GM12878 (cell line): ENCODE results near the gene GGACT. TPM values are rescaled to one million over a fixed set of nuclear protein-coding genes. Genes with fewer than 3 reads are reported as not detected.

ENCODE experiments used
- ATAC-seq: fragments of 200-7000 bp; cut with Tn5 transposase; 3 replicates; pipeline ENCODE4 v1.9.1; 2020; ENCODE audit warnings: mild to moderate bottlenecking, moderate library complexity
- BruUV-seq: library from RNA; stranded (reverse); fragments of 400-500 nt; replicated peaks from 2 replicates; lab custom pipeline; 2021; lab: Mats Ljungman, UMichigan
- CTCF ChIA-PET: fragments of 300-600 bp; sonication (Branson Sonifier 250); formaldehyde crosslinking; extraction: SDS; loops from one replicate; lab custom pipeline; 2021; ENCODE audit warnings: inconsistent platforms; lab: Yijun Ruan, JAX
- POLR2A ChIA-PET: fragments of 350-600 bp; formaldehyde crosslinking; extraction: SDS; loops from one replicate; lab custom pipeline; 2021; ENCODE audit warnings: inconsistent platforms; lab: Charles Lee
- RAD21 ChIA-PET: fragments of 300-600 bp; sonication (Branson Sonifier 250); formaldehyde crosslinking; loops from one replicate; lab custom pipeline; 2023; ENCODE audit warnings: antibody characterized with exemption; ENCODE audit not compliant: unreplicated experiment; lab: Charles Lee
- SMC1A ChIA-PET: fragments of 300-600 bp; sonication (Branson Sonifier 250); formaldehyde crosslinking; loops from one replicate; lab custom pipeline; 2023; ENCODE audit not compliant: unreplicated experiment, uncharacterized antibody; lab: Charles Lee
- DNase-seq: peaks from one replicate; pipeline ENCODE4 v3.0.0-alpha.2; 2011; ENCODE audit warnings: low read depth, low spot score
- FAIRE-seq: peaks from 3 replicates; lab custom pipeline; 2011; peaks lifted over from hg19 to GRCh38; lab: Jason Lieb, UNC
- H2AFZ ChIP-seq: 2 replicates; pipeline ENCODE4 v1.6.0; 2011; ENCODE audit warnings: low read depth, low read length, control low read depth; ENCODE audit not compliant: control insufficient read depth
- H3K27ac ChIP-seq: 2 replicates; pipeline ENCODE4 v1.5.1; 2011; ENCODE audit warnings: control low read depth; ENCODE audit not compliant: control insufficient read depth, insufficient read depth
- H3K27me3 ChIP-seq, 2 experiments: replicated peaks in 1 of 2; 2 replicates each; pipeline versions ENCODE4 v1.6.0 to v1.6.1; 2011; ENCODE audit warnings: low read length in 1 of 2; ENCODE audit not compliant: control insufficient read depth in 2 of 2, insufficient read depth in 2 of 2
- H3K36me3 ChIP-seq, 2 experiments: 2 replicates each; pipeline ENCODE4 v1.5.1; 2011; ENCODE audit warnings: low read length in 1 of 2; ENCODE audit not compliant: control insufficient read depth in 2 of 2, insufficient read depth in 2 of 2
- H3K4me1 ChIP-seq: 2 replicates; pipeline ENCODE4 v1.6.1; 2011; ENCODE audit warnings: mild to moderate bottlenecking, low read length, moderate library complexity, mixed read lengths; ENCODE audit not compliant: control insufficient read depth, insufficient read depth
- H3K4me2 ChIP-seq: 2 replicates; pipeline ENCODE4 v1.6.0; 2011; ENCODE audit warnings: control low read depth; ENCODE audit not compliant: control insufficient read depth, insufficient read depth
- H3K4me3 ChIP-seq: fragments of 200-600 bp; sonication (generic); 2 replicates; pipeline ENCODE4 v1.5.1; 2016
- H3K79me2 ChIP-seq: 2 replicates; pipeline ENCODE4 v1.6.0; 2011; ENCODE audit warnings: low read length; ENCODE audit not compliant: control insufficient read depth, insufficient read depth
- H3K9ac ChIP-seq: 2 replicates; pipeline ENCODE4 v1.8.0; 2011; ENCODE audit warnings: low read length, control low read depth, mixed read lengths; ENCODE audit not compliant: control insufficient read depth, insufficient read depth
- H3K9me3 ChIP-seq: replicated peaks from 3 replicates; pipeline ENCODE4 v1.5.1; 2011; ENCODE audit warnings: mild to moderate bottlenecking, low read length; ENCODE audit not compliant: control insufficient read depth, insufficient read depth
- H4K20me1 ChIP-seq: 2 replicates; pipeline ENCODE4 v1.6.0; 2011; ENCODE audit not compliant: control insufficient read depth, insufficient read depth
- CBX5 ChIP-seq: sonication (generic); IDR thresholded peaks from 2 replicates; pipeline ENCODE4 v1.6.1; 2016; ENCODE audit warnings: low read depth, moderate library complexity, mild to moderate bottlenecking, inconsistent platforms
- ETV6 ChIP-seq, 2 experiments: fragments of 450-650 bp in 1 of 2; IDR thresholded peaks in 1 of 2; conservative IDR thresholded peaks in 1 of 2; 2 replicates each; pipeline ENCODE4 v1.6.1; 2014; ENCODE audit warnings: antibody characterized with exemption in 1 of 2, borderline replicate concordance in 1 of 2, low read depth in 1 of 2, mild to moderate bottlenecking in 1 of 2, moderate library complexity in 1 of 2
- MEF2A ChIP-seq: IDR thresholded peaks from 2 replicates; pipeline ENCODE4 v1.6.1; 2011; ENCODE audit warnings: low read depth, mild to moderate bottlenecking, low read length, moderate library complexity; ENCODE audit not compliant: insufficient read depth
- MYB ChIP-seq: fragments of 150-350 bp; IDR thresholded peaks from 2 replicates; pipeline ENCODE4 v1.6.1; 2014; ENCODE audit warnings: mild to moderate bottlenecking, low read depth, low read length, borderline replicate concordance
- NFYA ChIP-seq: IDR thresholded peaks from 2 replicates; pipeline ENCODE4 v1.6.1; 2011; ENCODE audit warnings: low read depth, mild to moderate bottlenecking, low read length, improper control_type of control experiment, borderline replicate concordance
- SIX5 ChIP-seq: IDR thresholded peaks from 2 replicates; pipeline ENCODE4 v1.6.1; 2011; ENCODE audit warnings: mild to moderate bottlenecking, low read depth, low read length, moderate library complexity; ENCODE audit not compliant: severe bottlenecking
- SPI1 ChIP-seq: IDR thresholded peaks from 2 replicates; pipeline ENCODE4 v1.6.1; 2011; ENCODE audit warnings: low read depth, mild to moderate bottlenecking, low read length, moderate library complexity, borderline replicate concordance; ENCODE audit not compliant: insufficient read depth
- SREBF1 ChIP-seq: IDR thresholded peaks from 2 replicates; pipeline ENCODE4 v1.6.1; 2012; ENCODE audit warnings: mild to moderate bottlenecking, low read length
- ZNF592 ChIP-seq: fragments of 450-650 bp; IDR thresholded peaks from 2 replicates; pipeline ENCODE4 v1.6.1; 2017; ENCODE audit warnings: mild to moderate bottlenecking, moderate library complexity
- WGBS: methylation state at CpG from one replicate; pipeline ENCODE4 v1.1.6; 2016; ENCODE audit warnings: low lambda C conversion rate; ENCODE audit not compliant: insufficient replicate concordance, insufficient coverage; ENCODE audit errors: missing lambda C conversion rate; 5-methylcytosine and 5-hydroxymethylcytosine counted together
- in situ Hi-C: fragments of 300-500 bp; cut with MboI; formaldehyde crosslinking; loops from 9 replicates; pipeline ENCODE4 v1.14.3; 2018; ENCODE audit warnings: mixed read lengths
- intact Hi-C: fragments of 100-400 bp; cut with micrococcal nuclease; formaldehyde crosslinking; loops from one replicate; pipeline ENCODE4 v1.14.2; 2022; ENCODE audit not compliant: unreplicated experiment
- polyA plus RNA-seq, 11 experiments: library from polyadenylated mRNA; depleted of rRNA in 4 of 11; unstranded in 6 of 11; stranded (reverse) in 5 of 11; fragments of >200 nt; fragmentation: Nextera tagmentation in 4 of 11; fragmentation: Illumina TruSeq in 1 of 11; extraction: Ambion mirVana in 4 of 11; extraction: Trizol in 1 of 11; gene quantifications; 1 replicate in 1 of 11; 2 replicates in 10 of 11; pipeline versions ENCODE4 v1.2.1 to v1.2.3, GENCODE V29; 2011 to 2016; ENCODE audit warnings: inconsistent platforms in 2 of 11, missing spikeins in 2 of 11, low read depth in 1 of 11
- total RNA-seq, 4 experiments: library from RNA; depleted of rRNA in 3 of 4; stranded (reverse); fragments of >200 nt in 3 of 4; fragmentation: Illumina TruSeq in 1 of 4; extraction: Trizol in 1 of 4; gene quantifications; 2 replicates each; pipeline versions ENCODE4 v1.2.1 to v1.2.3, GENCODE V29; 2013 to 2021

The GGACT gene
- total and polyA plus RNA-seq, 10 of the 15 experiments (the other 5 are each of a cell fraction or from before 2014, with no cell fraction given), result 0.61 to 8.8 (median 4.2) TPM

GRCh38 chr13:100581504-100581903, 7.1 kb downstream of the GGACT start:
- RAD21 ChIA-PET, result no interaction called here
- in situ Hi-C loops, result no loop called here
- TF ChIP-seq MYB (no peak), ETV6 (conservative IDR thresholded peaks at IDR 0.05 in 1 of 2, IDR thresholded peaks at IDR 0.05 in 1 of 2; ENCODE audit: borderline replicate concordance in 1 of 2, low read depth in 1 of 2) (no peak), MEF2A (no peak), ZNF592 (no peak), SPI1 (no peak), SIX5 (no peak), SREBF1 (no peak), NFYA (no peak), CBX5 (no peak)
- TF ChIP-seq, all 136 proteins: peak for 0
- POLR2A ChIA-PET, result no interaction called here
- Histone ChIP-seq H3K9ac (no peak overlapping the region), H2AFZ (no peak overlapping the region), H3K9me3 (no peaks in the 10 kb centered on the region), H3K4me1 (no peaks in the 10 kb centered on the region), H3K27ac (no peak overlapping the region), H4K20me1 (no peaks in the 10 kb centered on the region), H3K36me3 (no peaks in the 10 kb centered on the region), H3K27me3 (no peaks in the 10 kb centered on the region), H3K79me2 (no peaks in the 10 kb centered on the region), H3K4me3 (no peak overlapping the region), H3K4me2 (no peak overlapping the region)
- CTCF ChIA-PET, result interaction anchor here (2.3 kb wide), 1 partner anchor 9 kb away, joined by 17 read pairs; no protein-coding TSS in a partner anchor
- no TSS peak for BruUV-seq
- SMC1A ChIA-PET, result no interaction called here
- intact Hi-C loops, result no loop called here
- no peak for FAIRE-seq
- no peak for ATAC-seq
- no peak for DNase-seq
- WGBS, result 71% methylated on average over 2 of the region's 2 CpGs
